Gastroesophageal sphincter (tissue), 4 donors: ENCODE data around the gene COL11A2. TPM values are rescaled to one million over a fixed set of nuclear protein-coding genes. Genes with fewer than 3 reads are reported as not detected.

ENCODE experiments used
- ATAC-seq: fragments of 150-250 bp; one replicate; pipeline ENCODE4 v1.9.1; 2016; ENCODE audit warnings: mild to moderate bottlenecking, moderate library complexity
- H3K27ac ChIP-seq, 4 donors: fragments of 200-600 bp; sonication (generic) in 3 of 4; 1 replicate in 3 of 4; 2 replicates in 1 of 4; pipeline ENCODE4 v1.5.1; 2016 to 2019
- H3K27me3 ChIP-seq: fragments of 200-600 bp; sonication (generic); one replicate; pipeline ENCODE4 v1.5.1; 2019
- H3K36me3 ChIP-seq, 2 donors: fragments of 200-600 bp; sonication (generic); one replicate each; pipeline ENCODE4 v1.5.1; 2019; ENCODE audit warnings: control low read depth in 1 of 2
- H3K4me1 ChIP-seq, 3 donors: fragments of 200-600 bp; sonication (generic); 1 replicate in 2 of 3; 2 replicates in 1 of 3; pipeline ENCODE4 v1.5.1; 2016 to 2019; ENCODE audit warnings: control low read depth in 2 of 3
- H3K4me3 ChIP-seq, 2 donors: fragments of 200-600 bp; sonication (generic); one replicate each; pipeline ENCODE4 v1.5.1; 2019; ENCODE audit warnings: mild to moderate bottlenecking in 1 of 2, moderate library complexity in 1 of 2
- H3K9me3 ChIP-seq, 3 donors: fragments of 200-600 bp; sonication (generic); one replicate each; pipeline ENCODE4 v1.5.1; 2017 to 2019; ENCODE audit warnings: control low read depth in 2 of 3
- CTCF ChIP-seq, 4 experiments: fragments of 200-600 bp in 2 of 4; fragments of 450-650 bp in 2 of 4; sonication (generic) in 1 of 4; IDR thresholded peaks; one replicate each; pipeline ENCODE4 v1.5.1; 2017 to 2019; ENCODE audit warnings: antibody characterized with exemption in 4 of 4, mild to moderate bottlenecking in 2 of 4, moderate library complexity in 2 of 4
- EP300 ChIP-seq: sonication (generic); formaldehyde crosslinking; IDR thresholded peaks from one replicate; pipeline ENCODE4 v1.6.1; 2017; ENCODE audit warnings: antibody characterized with exemption, mild to moderate bottlenecking
- POLR2A ChIP-seq, 2 donors: fragments of 450-650 bp; IDR thresholded peaks; one replicate each; pipeline ENCODE4 v1.6.1; 2017; ENCODE audit warnings: antibody characterized with exemption in 2 of 2, mild to moderate bottlenecking in 2 of 2, moderate library complexity in 1 of 2
- POLR2AphosphoS5 ChIP-seq: sonication (generic); formaldehyde crosslinking; IDR thresholded peaks from one replicate; pipeline ENCODE4 v1.6.1; 2017; ENCODE audit warnings: antibody characterized with exemption
- WGBS, 2 donors: methylation state at CpG; one replicate each; pipeline ENCODE4 v1.1.5; 2018; ENCODE audit warnings: low coverage in 1 of 2; 5-methylcytosine and 5-hydroxymethylcytosine counted together
- small RNA-seq, 4 donors: library from RNA; depleted of rRNA; stranded (forward); fragments of <200 nt; gene quantifications; one replicate each; pipeline ENCODE3, GENCODE V24; 2016
- total RNA-seq, 4 donors: library from RNA; depleted of rRNA; stranded (reverse); fragments of >200 nt; gene quantifications; one replicate each; pipeline ENCODE4 v1.1.0, GENCODE V29; 2016

Gene COL11A2
- total RNA-seq, 4 donors from 2014 or later, result 0.35 to 1.4 (median 0.45) TPM

- H3K4me3 ChIP-seq, result no peak overlapping the region
- no peaks in the 10 kb centered on the region for H3K9me3 ChIP-seq
- H3K27ac ChIP-seq, result no peak overlapping the region
- TF ChIP-seq POLR2A (IDR thresholded peaks at IDR 0.05) (no peak), POLR2AphosphoS5 (no peak), CTCF (IDR thresholded peaks at IDR 0.05) (no peak), EP300 (no peak)
- peaks cover 0 to 10% (median 4%) of the 10 kb centered on the region in 3 donors for H3K4me1 ChIP-seq
- no peak for ATAC-seq
- H3K36me3 ChIP-seq, result no peaks in the 10 kb centered on the region
- WGBS, 2 donors, result 3 to 13% methylated on average over 3 to 4 of the region's 6 CpGs
- H3K27me3 ChIP-seq, result peaks cover 74% of the 10 kb centered on the region
These were observed 75.8 kb downstream of the COL11A2 start for GRCh38 chr6:33116417-33116816.

GRCh38 chr6:33114406-33114805, 77.9 kb downstream of the COL11A2 start:
- no peak for ATAC-seq
- no peaks in the 10 kb centered on the region for H3K36me3 ChIP-seq
- no peaks in the 10 kb centered on the region for H3K9me3 ChIP-seq
- TF ChIP-seq EP300, result no peak
- peaks cover 77% of the 10 kb centered on the region for H3K27me3 ChIP-seq
- no peak overlapping the region for H3K27ac ChIP-seq
- H3K4me1 ChIP-seq, result peaks cover 0 to 10% (median 4%) of the 10 kb centered on the region in 3 donors
- H3K4me3 ChIP-seq, result no peak overlapping the region

GRCh38 chr6:33113755-33114154, 78.5 kb downstream of the COL11A2 start:
- TF ChIP-seq CTCF (IDR thresholded peaks at IDR 0.05) (no peak), POLR2A (IDR thresholded peaks at IDR 0.05) (no peak), POLR2AphosphoS5 (no peak), EP300 (no peak)
- WGBS, 2 donors, result 64 to 68% methylated on average over 4 to 7 of the region's 7 CpGs
- peaks cover 81% of the 10 kb centered on the region for H3K27me3 ChIP-seq

More at GRCh38 chr6:33113755-33114154, 78.5 kb downstream of the COL11A2 start:
- Histone ChIP-seq H3K4me1 (peaks cover 0 to 10% (median 4%) of the 10 kb centered on the region in 3 donors), H3K9me3 (no peaks in the 10 kb centered on the region), H3K27ac (no peak overlapping the region), H3K36me3 (no peaks in the 10 kb centered on the region), H3K4me3 (no peak overlapping the region)
- no peak for ATAC-seq

Small RNAs within 50 kb of the gene (small RNA-seq; reads per million reads assigned to genes)
- gene MIR219A1 (1.5 to 3.8 (median 2.6) reads per million in 4 donors), gene RNY4P10 (0.62 to 2.2 (median 0.99) reads per million in 4 donors)

Other genes starting within 250 kb of the COL11A2 start
- 10 to 100 TPM in 2 of 4 donors, 1 to 10 TPM in 2; 5.8 to 43.8 (median 15.8) TPM for gene HLA-DMA, start 239.4 kb downstream of the COL11A2 start, total RNA-seq
- gene BRD2, start 223.9 kb downstream of the COL11A2 start, total RNA-seq, result 100 to 1,000 TPM; 107 to 154 (median 124) TPM
- 1 to 10 TPM; 1.1 to 4.4 (median 1.8) TPM for gene HLA-DOA, start 182.9 kb downstream of the COL11A2 start, total RNA-seq
- 100 to 1,000 TPM in 1 of 4 donors, 10 to 100 TPM in 3; 20.2 to 125 (median 45.4) TPM for gene HLA-DPA1, start 118.8 kb downstream of the COL11A2 start, total RNA-seq
- gene HLA-DPB1, start 116.5 kb downstream of the COL11A2 start, total RNA-seq, result 10 to 100 TPM; 32.1 to 86.3 (median 66.9) TPM
- 10 to 100 TPM; 20.0 to 38.8 (median 28.9) TPM for gene RXRB, start 8.2 kb upstream of the COL11A2 start, total RNA-seq
- 10 to 100 TPM; 54.6 to 79.9 (median 66.4) TPM for gene SLC39A7, start 8.4 kb upstream of the COL11A2 start, total RNA-seq
- gene HSD17B8, start 12.2 kb upstream of the COL11A2 start, total RNA-seq, result 10 to 100 TPM in 3 of 4 donors, 1 to 10 TPM in 1; 2.2 to 16.1 (median 12.2) TPM
- 10 to 100 TPM; 12.5 to 23.8 (median 17.7) TPM for gene RING1, start 16.0 kb upstream of the COL11A2 start, total RNA-seq
- 10 to 100 TPM; 18.1 to 45.5 (median 31.5) TPM for gene VPS52, start 79.4 kb upstream of the COL11A2 start, total RNA-seq
- gene RPS18, start 79.6 kb upstream of the COL11A2 start, total RNA-seq, result 1,000 to 10,000 TPM; 1,175 to 3,464 (median 2,399) TPM
- 10 to 100 TPM; 12.2 to 23.8 (median 17.3) TPM for gene B3GALT4, start 84.7 kb upstream of the COL11A2 start, total RNA-seq
- gene WDR46, start 96.8 kb upstream of the COL11A2 start, total RNA-seq, result 10 to 100 TPM; 26.4 to 39.2 (median 35.6) TPM
- 10 to 100 TPM; 40.6 to 55.5 (median 50.6) TPM for gene PFDN6, start 97.1 kb upstream of the COL11A2 start, total RNA-seq
- 10 to 100 TPM; 53.7 to 83.0 (median 60.7) TPM for gene RGL2, start 106.5 kb upstream of the COL11A2 start, total RNA-seq
- gene TAPBP, start 121.6 kb upstream of the COL11A2 start, total RNA-seq, result 100 to 1,000 TPM in 1 of 4 donors, 10 to 100 TPM in 3; 62.9 to 136 (median 69.2) TPM
- gene ZBTB22, start 125.3 kb upstream of the COL11A2 start, total RNA-seq, result 10 to 100 TPM; 19.3 to 20.9 (median 20.1) TPM
- 10 to 100 TPM; 29.7 to 49.0 (median 48.1) TPM for gene DAXX, start 130.5 kb upstream of the COL11A2 start, total RNA-seq
- under 1 TPM in 2 of 4 donors, not detected in 2; 0.67 to 0.79 TPM for gene KIFC1, start 199.4 kb upstream of the COL11A2 start, total RNA-seq
- gene PHF1, start 218.5 kb upstream of the COL11A2 start, total RNA-seq, result 10 to 100 TPM; 73.0 to 91.0 (median 86.1) TPM
- 100 to 1,000 TPM in 3 of 4 donors, 10 to 100 TPM in 1; 90.2 to 144 (median 124) TPM for gene CUTA, start 225.6 kb upstream of the COL11A2 start, total RNA-seq
- gene SYNGAP1, start 227.6 kb upstream of the COL11A2 start, total RNA-seq, result 10 to 100 TPM in 3 of 4 donors, 1 to 10 TPM in 1; 9.1 to 15.9 (median 12.7) TPM